CD14-positive monocyte (primary cell): Measurements from ENCODE around the gene MESD. TPM values are rescaled to one million over a fixed set of nuclear protein-coding genes. Genes with fewer than 3 reads are reported as not detected.

Experiments
- DNase-seq, 3 donors: peaks; one replicate each; pipeline ENCODE4 v3.0.0-alpha.2; 2011 to 2022
- H2AFZ ChIP-seq: 2 replicates; pipeline ENCODE4 v1.6.0; 2012; ENCODE audit warnings: mild to moderate bottlenecking, low read depth, low read length, inconsistent platforms; ENCODE audit not compliant: insufficient read depth, poor library complexity, severe bottlenecking
- H3K27ac ChIP-seq, 2 donors: 1 replicate in 1 of 2; 2 replicates in 1 of 2; pipeline ENCODE4 v1.5.1; 2012 to 2013; ENCODE audit warnings: low read length in 2 of 2, control low read depth in 1 of 2, inconsistent platforms in 1 of 2, low read depth in 1 of 2, mild to moderate bottlenecking in 1 of 2
- H3K27me3 ChIP-seq, 2 donors: one replicate each; pipeline versions ENCODE4 v1.6.0 to v1.6.1; 2011 to 2013; ENCODE audit warnings: low read length in 2 of 2; ENCODE audit not compliant: control insufficient read depth in 2 of 2, insufficient read depth in 2 of 2
- H3K36me3 ChIP-seq, 2 donors: replicated peaks in 1 of 2; 1 replicate in 1 of 2; 2 replicates in 1 of 2; pipeline versions ENCODE4 v1.5.1 to v1.6.1; 2012 to 2013; ENCODE audit warnings: low read length in 2 of 2, control low read depth in 1 of 2, inconsistent platforms in 1 of 2, mild to moderate bottlenecking in 1 of 2; ENCODE audit not compliant: insufficient read depth in 2 of 2, control insufficient read depth in 1 of 2
- H3K4me1 ChIP-seq, 2 donors: 1 replicate in 1 of 2; 2 replicates in 1 of 2; pipeline versions ENCODE4 v1.5.1 to v1.6.1; 2012 to 2013; ENCODE audit warnings: low read length in 2 of 2, control low read depth in 1 of 2, inconsistent platforms in 1 of 2, mild to moderate bottlenecking in 1 of 2, moderate library complexity in 1 of 2; ENCODE audit not compliant: insufficient read depth in 2 of 2, control insufficient read depth in 1 of 2
- H3K4me2 ChIP-seq: replicated peaks from 2 replicates; pipeline ENCODE3; 2012; ENCODE audit warnings: low read length, moderate library complexity, mild to moderate bottlenecking; ENCODE audit not compliant: poor library complexity, severe bottlenecking; ENCODE audit errors: extremely low read depth
- H3K4me3 ChIP-seq, 3 experiments: fragments of 200-600 bp in 1 of 3; sonication (generic) in 1 of 3; replicated peaks in 1 of 3; 1 replicate in 2 of 3; 2 replicates in 1 of 3; pipeline ENCODE4 v1.5.1; 2011 to 2013; ENCODE audit warnings: low read length in 3 of 3, mild to moderate bottlenecking in 3 of 3, control low read depth in 2 of 3, low read depth in 2 of 3, inconsistent platforms in 1 of 3, moderate library complexity in 1 of 3
- H3K79me2 ChIP-seq: 2 replicates; pipeline ENCODE4 v1.6.0; 2012; ENCODE audit warnings: mild to moderate bottlenecking, control low read depth, inconsistent platforms, low read length, moderate library complexity; ENCODE audit not compliant: insufficient read depth
- H3K9ac ChIP-seq: 2 replicates; pipeline ENCODE4 v1.6.0; 2017; ENCODE audit warnings: low read length, mild to moderate bottlenecking; ENCODE audit not compliant: insufficient read depth, poor library complexity, severe bottlenecking
- H3K9me3 ChIP-seq, 2 donors: replicated peaks in 1 of 2; 1 replicate in 1 of 2; 2 replicates in 1 of 2; pipeline versions ENCODE4 v1.5.1 to v1.6.1; 2012 to 2013; ENCODE audit warnings: low read length in 2 of 2, control low read depth in 1 of 2; ENCODE audit not compliant: control insufficient read depth in 1 of 2, insufficient read depth in 1 of 2
- H4K20me1 ChIP-seq: 2 replicates; pipeline ENCODE4 v1.6.0; 2012; ENCODE audit warnings: mild to moderate bottlenecking, low read length, control low read depth, moderate library complexity; ENCODE audit not compliant: insufficient read depth
- H3K27ac Mint-ChIP-seq, 7 donors: one replicate each; pipeline ENCODE4 v1.8.0; 2020; ENCODE audit warnings: mild to moderate bottlenecking in 7 of 7, mixed read lengths in 7 of 7, moderate library complexity in 6 of 7, inconsistent platforms in 2 of 7
- H3K27me3 Mint-ChIP-seq, 3 donors: one replicate each; pipeline ENCODE4 v1.8.0; 2021 to 2022; ENCODE audit warnings: low read depth in 3 of 3, mild to moderate bottlenecking in 3 of 3, mixed read lengths in 3 of 3, moderate library complexity in 3 of 3, inconsistent platforms in 1 of 3
- H3K36me3 Mint-ChIP-seq, 2 donors: one replicate each; pipeline ENCODE4 v1.8.0; 2020; ENCODE audit warnings: mixed read lengths in 2 of 2, inconsistent platforms in 1 of 2, mild to moderate bottlenecking in 1 of 2
- H3K4me1 Mint-ChIP-seq: one replicate; pipeline ENCODE4 v1.8.0; 2020; ENCODE audit warnings: mild to moderate bottlenecking, mixed read lengths
- H3K4me3 Mint-ChIP-seq, 2 donors: one replicate each; pipeline ENCODE4 v1.8.0; 2020; ENCODE audit warnings: mild to moderate bottlenecking in 2 of 2, mixed read lengths in 2 of 2, moderate library complexity in 1 of 2
- H3K9me3 Mint-ChIP-seq, 7 donors: one replicate each; pipeline ENCODE4 v1.8.0; 2020 to 2022; ENCODE audit warnings: mixed read lengths in 7 of 7, mild to moderate bottlenecking in 6 of 7, moderate library complexity in 6 of 7, inconsistent platforms in 2 of 7
- WGBS: methylation state at CpG from one replicate; pipeline ENCODE4 v1.1.5; 2013; ENCODE audit warnings: missing lambda C conversion rate; ENCODE audit not compliant: insufficient coverage; 5-methylcytosine and 5-hydroxymethylcytosine counted together
- intact Hi-C, 2 donors: fragments of 100-400 bp; cut with micrococcal nuclease; formaldehyde crosslinking; loops; one replicate each; pipeline versions ENCODE4 v1.15.0 to v1.15.1; 2023
- polyA plus RNA-seq, 3 donors: library from polyadenylated mRNA; depleted of rRNA in 1 of 3; unstranded in 2 of 3; stranded (reverse) in 1 of 3; fragments of 300-500 nt in 2 of 3; fragments of >200 nt in 1 of 3; fragmentation: Illumina TruSeq in 2 of 3; gene quantifications; 1 replicate in 2 of 3; 2 replicates in 1 of 3; pipeline ENCODE4 v1.2.3, GENCODE V29; 2012 to 2021
- TF ChIP-seq, protein P1 (sequence below): fragments of 200-600 bp; IDR thresholded peaks from one replicate; pipeline ENCODE4 v1.8.0; 2022; ENCODE audit warnings: antibody characterized with exemption, mild to moderate bottlenecking

The MESD gene
- polyA plus RNA-seq, 3 donors = 5.6 to 15.7 (median 13.1) TPM

DNA sequence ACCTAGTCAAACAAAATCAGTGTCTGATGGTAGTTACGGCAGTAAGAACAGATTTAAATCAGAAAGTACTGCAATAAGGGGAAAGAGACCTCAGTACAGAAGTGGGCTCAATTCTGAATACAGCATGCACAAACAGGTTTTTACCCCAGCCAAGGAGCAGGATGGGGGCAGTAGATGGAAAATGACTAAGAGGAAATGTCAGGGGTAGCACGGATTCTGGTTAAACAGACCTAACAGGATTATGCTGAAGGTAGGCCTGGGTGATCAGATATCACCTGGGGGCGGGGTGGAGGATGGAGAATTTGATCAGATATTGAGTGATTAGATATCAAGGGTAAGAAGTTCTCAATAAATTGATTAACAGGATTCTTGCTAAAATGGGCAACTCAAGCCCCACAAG is 19.0 kb downstream of the MESD start:
- H3K27ac Mint-ChIP-seq = peak overlapping the region in 2 of 7 donors; percentile 40 to 68
- peaks cover 0 to 4% (median 0%) of the 10 kb centered on the region in 3 donors for H3K27me3 Mint-ChIP-seq
- Histone ChIP-seq H3K4me3 (no peak overlapping the region), H3K4me2 (no peak overlapping the region), H2AFZ (no peak overlapping the region), H3K79me2 (no peaks in the 10 kb centered on the region), H3K9ac (no peak overlapping the region), H3K4me1 (no peaks in the 10 kb centered on the region), H3K27ac (no peak overlapping the region), H3K9me3 (no peaks in the 10 kb centered on the region), H3K36me3 (peaks cover 20 to 63% of the 10 kb centered on the region in 2 donors), H3K27me3 (no peaks in the 10 kb centered on the region), H4K20me1 (peaks cover 4% of the 10 kb centered on the region)
- TF ChIP-seq, protein P1, sequence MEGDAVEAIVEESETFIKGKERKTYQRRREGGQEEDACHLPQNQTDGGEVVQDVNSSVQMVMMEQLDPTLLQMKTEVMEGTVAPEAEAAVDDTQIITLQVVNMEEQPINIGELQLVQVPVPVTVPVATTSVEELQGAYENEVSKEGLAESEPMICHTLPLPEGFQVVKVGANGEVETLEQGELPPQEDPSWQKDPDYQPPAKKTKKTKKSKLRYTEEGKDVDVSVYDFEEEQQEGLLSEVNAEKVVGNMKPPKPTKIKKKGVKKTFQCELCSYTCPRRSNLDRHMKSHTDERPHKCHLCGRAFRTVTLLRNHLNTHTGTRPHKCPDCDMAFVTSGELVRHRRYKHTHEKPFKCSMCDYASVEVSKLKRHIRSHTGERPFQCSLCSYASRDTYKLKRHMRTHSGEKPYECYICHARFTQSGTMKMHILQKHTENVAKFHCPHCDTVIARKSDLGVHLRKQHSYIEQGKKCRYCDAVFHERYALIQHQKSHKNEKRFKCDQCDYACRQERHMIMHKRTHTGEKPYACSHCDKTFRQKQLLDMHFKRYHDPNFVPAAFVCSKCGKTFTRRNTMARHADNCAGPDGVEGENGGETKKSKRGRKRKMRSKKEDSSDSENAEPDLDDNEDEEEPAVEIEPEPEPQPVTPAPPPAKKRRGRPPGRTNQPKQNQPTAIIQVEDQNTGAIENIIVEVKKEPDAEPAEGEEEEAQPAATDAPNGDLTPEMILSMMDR = no peak
- no peaks in the 10 kb centered on the region for H3K4me1 Mint-ChIP-seq
- intact Hi-C loops = loop anchor here (5.0 to 10.0 kb wide), 2 partner anchors 134 to 513 kb away; no protein-coding TSS in a partner anchor
- no peak overlapping the region for H3K4me3 Mint-ChIP-seq
- peaks cover 39 to 51% of the 10 kb centered on the region in 2 donors for H3K36me3 Mint-ChIP-seq
- DNase-seq = no peak
- H3K9me3 Mint-ChIP-seq = peaks cover 0 to 3% (median under 1%) of the 10 kb centered on the region in 7 donors
- WGBS = 83% methylated on average over 2 of the region's 3 CpGs

DNA sequence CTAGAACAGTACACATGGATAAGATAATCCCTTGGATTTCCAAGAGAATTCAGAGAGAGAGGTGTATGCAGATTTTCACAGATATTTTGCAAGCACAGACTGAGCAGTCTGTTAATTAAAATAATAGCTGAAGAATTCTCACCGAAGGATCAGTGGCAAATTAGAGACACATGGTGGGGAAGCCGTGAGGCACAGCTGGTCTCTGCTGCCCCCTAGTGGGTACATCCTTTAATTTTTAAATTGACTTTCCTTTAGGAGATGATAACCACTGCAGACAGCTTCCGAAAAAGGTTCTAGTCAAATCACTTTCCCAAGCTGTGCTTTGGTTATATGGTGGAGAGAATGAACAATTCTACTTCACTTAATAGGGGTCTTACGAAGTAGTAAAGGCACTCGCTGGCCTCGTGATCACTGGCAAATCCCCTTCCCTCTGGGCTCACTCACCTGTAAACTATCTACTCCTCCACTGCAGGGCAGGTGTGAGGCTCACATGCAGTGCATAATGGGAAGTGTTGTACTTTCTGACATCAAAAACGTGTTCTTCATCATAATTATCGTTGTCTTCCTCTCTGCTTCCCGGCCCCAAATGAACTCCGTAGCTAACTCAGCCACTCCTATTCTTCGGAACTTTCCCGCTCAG is 19.5 kb downstream of the MESD start:
- DNase-seq = peak; percentile 39 to 57 (median 50)
- peaks cover 0 to 5% (median 4%) of the 10 kb centered on the region in 7 donors for H3K9me3 Mint-ChIP-seq
- peaks cover 20 to 58% of the 10 kb centered on the region in 2 donors for H3K36me3 ChIP-seq
- no peak overlapping the region for H3K4me2 ChIP-seq
- H3K4me1 ChIP-seq = no peaks in the 10 kb centered on the region
- WGBS = no CpG with 5 or more reads among the region's 12 CpGs
- H4K20me1 ChIP-seq = peaks cover 4% of the 10 kb centered on the region
- no peaks in the 10 kb centered on the region for H3K4me1 Mint-ChIP-seq
- no peak overlapping the region for H3K4me3 Mint-ChIP-seq
- intact Hi-C loops = loop anchor here (5.0 to 10.0 kb wide), 2 partner anchors 135 to 513 kb away; no protein-coding TSS in a partner anchor
- no peak overlapping the region for H3K9ac ChIP-seq
- no peak overlapping the region for H3K27ac ChIP-seq
- no peak overlapping the region for H3K4me3 ChIP-seq
- H3K79me2 ChIP-seq = no peaks in the 10 kb centered on the region
- peaks cover 0 to 4% (median 0%) of the 10 kb centered on the region in 3 donors for H3K27me3 Mint-ChIP-seq
- peaks cover 41 to 55% of the 10 kb centered on the region in 2 donors for H3K36me3 Mint-ChIP-seq
- no peak overlapping the region for H2AFZ ChIP-seq
- H3K9me3 ChIP-seq = no peaks in the 10 kb centered on the region
- no peak overlapping the region for H3K27ac Mint-ChIP-seq
- H3K27me3 ChIP-seq = no peaks in the 10 kb centered on the region
- TF ChIP-seq, protein P1 = peak; percentile 84
